GM12878 (cell line): ENCODE results near the gene ROBO1.

Source experiments
- EP300 ChIP-seq, 2 experiments: fragments of 150-350 bp in 1 of 2; IDR thresholded peaks; 2 replicates each; pipeline ENCODE4 v1.6.1; 2011 to 2012; ENCODE audit warnings: low read depth in 2 of 2, low read length in 2 of 2, borderline replicate concordance in 1 of 2, improper control_type of control experiment in 1 of 2, inconsistent platforms in 1 of 2; ENCODE audit not compliant: control insufficient read depth in 1 of 2
- EZH2 ChIP-seq: IDR thresholded peaks from 2 replicates; pipeline ENCODE4 v1.6.1; 2012; ENCODE audit warnings: low read depth, mild to moderate bottlenecking, control low read depth, inconsistent platforms, low read length, borderline replicate concordance; ENCODE audit not compliant: control insufficient read depth
- MEF2A ChIP-seq: IDR thresholded peaks from 2 replicates; pipeline ENCODE4 v1.6.1; 2011; ENCODE audit warnings: low read depth, mild to moderate bottlenecking, low read length, moderate library complexity; ENCODE audit not compliant: insufficient read depth
- SMARCA5 ChIP-seq: fragments of 450-650 bp; IDR thresholded peaks from 2 replicates; pipeline ENCODE4 v1.6.1; 2017; ENCODE audit warnings: mild to moderate bottlenecking
- SP1 ChIP-seq: IDR thresholded peaks from one replicate; pipeline ENCODE4 v1.6.1; 2011; ENCODE audit warnings: low read depth, low read length
- SUZ12 ChIP-seq: fragments of 200-600 bp; sonication (generic); IDR thresholded peaks from one replicate; pipeline ENCODE4 v1.6.1; 2018; ENCODE audit warnings: antibody characterized with exemption, mild to moderate bottlenecking; ENCODE audit not compliant: unreplicated experiment
- TARDBP ChIP-seq: IDR thresholded peaks from 2 replicates; pipeline ENCODE4 v1.6.1; 2016; ENCODE audit warnings: borderline replicate concordance
- TCF12 ChIP-seq: IDR thresholded peaks from 2 replicates; pipeline ENCODE4 v1.6.1; 2011; ENCODE audit warnings: low read depth, mild to moderate bottlenecking, low read length
- TF ChIP-seq, protein P1 (sequence below): IDR thresholded peaks from 2 replicates; pipeline ENCODE4 v1.6.1; 2011; ENCODE audit warnings: borderline replicate concordance, low read depth, mild to moderate bottlenecking, moderate library complexity, mixed read lengths, low read length; ENCODE audit not compliant: insufficient read depth; ENCODE audit errors: extremely low read length
- TF ChIP-seq, protein P2 (sequence below), 3 experiments: IDR thresholded peaks in 2 of 3; conservative IDR thresholded peaks in 1 of 3; 2 replicates each; pipeline ENCODE4 v1.5.1; 2011; ENCODE audit warnings: low read depth in 3 of 3, low read length in 3 of 3, mild to moderate bottlenecking in 3 of 3, control low read depth in 2 of 3, moderate library complexity in 2 of 3, inconsistent platforms in 1 of 3, mixed read lengths in 1 of 3; ENCODE audit not compliant: control insufficient read depth in 2 of 3, insufficient read depth in 1 of 3; ENCODE audit errors: extremely low read depth in 1 of 3
- TF ChIP-seq, protein P3 (sequence below): IDR thresholded peaks from 2 replicates; pipeline ENCODE4 v1.6.1; 2012; ENCODE audit warnings: low read depth, low read length, improper control_type of control experiment
- TF ChIP-seq, protein P4 (sequence below): IDR thresholded peaks from 2 replicates; pipeline ENCODE4 v1.6.1; 2012; ENCODE audit warnings: low read length, inconsistent platforms

- TF ChIP-seq, protein P1, sequence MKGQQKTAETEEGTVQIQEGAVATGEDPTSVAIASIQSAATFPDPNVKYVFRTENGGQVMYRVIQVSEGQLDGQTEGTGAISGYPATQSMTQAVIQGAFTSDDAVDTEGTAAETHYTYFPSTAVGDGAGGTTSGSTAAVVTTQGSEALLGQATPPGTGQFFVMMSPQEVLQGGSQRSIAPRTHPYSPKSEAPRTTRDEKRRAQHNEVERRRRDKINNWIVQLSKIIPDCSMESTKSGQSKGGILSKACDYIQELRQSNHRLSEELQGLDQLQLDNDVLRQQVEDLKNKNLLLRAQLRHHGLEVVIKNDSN = no peak
- TF ChIP-seq SP1 (no peak), SMARCA5 (no peak), EZH2 (no peak), EP300 (IDR thresholded peaks at IDR 0.05; ENCODE audit: borderline replicate concordance in 1 of 2, control insufficient read depth in 1 of 2, low read depth in 2 of 2, low read length in 2 of 2) (no peak), TARDBP (no peak), MEF2A (no peak), SUZ12 (no peak), TCF12 (no peak)
- TF ChIP-seq, protein P2, sequence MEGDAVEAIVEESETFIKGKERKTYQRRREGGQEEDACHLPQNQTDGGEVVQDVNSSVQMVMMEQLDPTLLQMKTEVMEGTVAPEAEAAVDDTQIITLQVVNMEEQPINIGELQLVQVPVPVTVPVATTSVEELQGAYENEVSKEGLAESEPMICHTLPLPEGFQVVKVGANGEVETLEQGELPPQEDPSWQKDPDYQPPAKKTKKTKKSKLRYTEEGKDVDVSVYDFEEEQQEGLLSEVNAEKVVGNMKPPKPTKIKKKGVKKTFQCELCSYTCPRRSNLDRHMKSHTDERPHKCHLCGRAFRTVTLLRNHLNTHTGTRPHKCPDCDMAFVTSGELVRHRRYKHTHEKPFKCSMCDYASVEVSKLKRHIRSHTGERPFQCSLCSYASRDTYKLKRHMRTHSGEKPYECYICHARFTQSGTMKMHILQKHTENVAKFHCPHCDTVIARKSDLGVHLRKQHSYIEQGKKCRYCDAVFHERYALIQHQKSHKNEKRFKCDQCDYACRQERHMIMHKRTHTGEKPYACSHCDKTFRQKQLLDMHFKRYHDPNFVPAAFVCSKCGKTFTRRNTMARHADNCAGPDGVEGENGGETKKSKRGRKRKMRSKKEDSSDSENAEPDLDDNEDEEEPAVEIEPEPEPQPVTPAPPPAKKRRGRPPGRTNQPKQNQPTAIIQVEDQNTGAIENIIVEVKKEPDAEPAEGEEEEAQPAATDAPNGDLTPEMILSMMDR (IDR thresholded peaks at IDR 0.05 in 2 of 3, conservative IDR thresholded peaks at IDR 0.05 in 1 of 3; ENCODE audit: control insufficient read depth in 2 of 3, extremely low read depth in 1 of 3, insufficient read depth in 1 of 3, low read depth in 3 of 3, low read length in 3 of 3) = no peak
- TF ChIP-seq, protein P3, sequence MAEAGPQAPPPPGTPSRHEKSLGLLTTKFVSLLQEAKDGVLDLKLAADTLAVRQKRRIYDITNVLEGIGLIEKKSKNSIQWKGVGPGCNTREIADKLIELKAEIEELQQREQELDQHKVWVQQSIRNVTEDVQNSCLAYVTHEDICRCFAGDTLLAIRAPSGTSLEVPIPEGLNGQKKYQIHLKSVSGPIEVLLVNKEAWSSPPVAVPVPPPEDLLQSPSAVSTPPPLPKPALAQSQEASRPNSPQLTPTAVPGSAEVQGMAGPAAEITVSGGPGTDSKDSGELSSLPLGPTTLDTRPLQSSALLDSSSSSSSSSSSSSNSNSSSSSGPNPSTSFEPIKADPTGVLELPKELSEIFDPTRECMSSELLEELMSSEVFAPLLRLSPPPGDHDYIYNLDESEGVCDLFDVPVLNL = no peak
- TF ChIP-seq, protein P4, sequence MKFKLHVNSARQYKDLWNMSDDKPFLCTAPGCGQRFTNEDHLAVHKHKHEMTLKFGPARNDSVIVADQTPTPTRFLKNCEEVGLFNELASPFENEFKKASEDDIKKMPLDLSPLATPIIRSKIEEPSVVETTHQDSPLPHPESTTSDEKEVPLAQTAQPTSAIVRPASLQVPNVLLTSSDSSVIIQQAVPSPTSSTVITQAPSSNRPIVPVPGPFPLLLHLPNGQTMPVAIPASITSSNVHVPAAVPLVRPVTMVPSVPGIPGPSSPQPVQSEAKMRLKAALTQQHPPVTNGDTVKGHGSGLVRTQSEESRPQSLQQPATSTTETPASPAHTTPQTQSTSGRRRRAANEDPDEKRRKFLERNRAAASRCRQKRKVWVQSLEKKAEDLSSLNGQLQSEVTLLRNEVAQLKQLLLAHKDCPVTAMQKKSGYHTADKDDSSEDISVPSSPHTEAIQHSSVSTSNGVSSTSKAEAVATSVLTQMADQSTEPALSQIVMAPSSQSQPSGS = no peak
Observed at GRCh38 chr3:79161941-79162340, 605.9 kb downstream of the ROBO1 start.
